ENCODE measurements around the gene GLI3. TPM values are rescaled to one million over a fixed set of nuclear protein-coding genes. Genes with fewer than 3 reads are reported as not detected.

Gene GLI3
- total and polyA plus RNA-seq, 2 of the 8 experiments (the other 6 are each of a cell fraction or from before 2014, with no cell fraction given) = 8.0 to 31.1 TPM

GRCh38 chr7:42093349-42093905 is 143.6 kb downstream of the GLI3 start:
- Histone ChIP-seq H2BK15ac (ENCODE audit: low read length) (no peak overlapping the region), H3K23ac (ENCODE audit: insufficient read length) (no peak overlapping the region), H3K14ac (ENCODE audit: insufficient read length) (no peak overlapping the region), H3K56ac (replicated peaks; ENCODE audit: insufficient read length, low read depth, low read length) (no peak overlapping the region), H2BK120ac (replicated peaks; ENCODE audit: low read depth, low read length) (no peak overlapping the region), H2BK5ac (ENCODE audit: low read depth, low read length) (no peak overlapping the region), H3K23me2 (ENCODE audit: low read depth, low read length) (no peaks in the 10 kb centered on the region; the same call in 1 of the 2 replicates), H3K4ac (replicated peaks; ENCODE audit: insufficient read length, low read depth, low read length) (no peak overlapping the region), H4K20me1 (replicated peaks in 1 of 2; ENCODE audit: control insufficient read depth in 1 of 2, insufficient read depth in 2 of 2, low read length in 2 of 2) (peaks cover 38 to 50% of the 10 kb centered on the region in 2 experiments), H4K5ac (ENCODE audit: insufficient read length, low read depth, low read length) (no peak overlapping the region), H2AFZ (ENCODE audit: low read length) (no peak overlapping the region), H3K36me3 (ENCODE audit: control insufficient read depth in 2 of 4, insufficient read depth in 4 of 4, low read length in 3 of 4) (no peaks in the 10 kb centered on the region), H3K79me1 (ENCODE audit: low read depth, low read length) (peaks cover 3% of the 10 kb centered on the region; the same call in 1 of the 2 replicates), H3K4me1 (replicated peaks in 1 of 4; ENCODE audit: control insufficient read depth in 3 of 4, insufficient read depth in 4 of 4, low read length in 3 of 4) (peaks cover 9 to 22% (median 16%) of the 10 kb centered on the region in 4 experiments), H3K27me3 (replicated peaks in 1 of 4; ENCODE audit: control insufficient read depth in 3 of 4, extremely low read depth in 1 of 4, insufficient read depth in 3 of 4, low read length in 3 of 4) (peaks cover 51 to 78% (median 69%) of the 10 kb centered on the region in 4 experiments), H3K4me2 (ENCODE audit: insufficient read depth in 1 of 2, low read depth in 2 of 2, low read length in 2 of 2) (no peak overlapping the region), H3K9ac (replicated peaks in 1 of 4; ENCODE audit: extremely low read depth in 1 of 4, low read depth in 3 of 4, low read length in 3 of 4) (no peak overlapping the region), H2BK12ac (ENCODE audit: low read depth, low read length) (no peak overlapping the region), H3K4me3 (ENCODE audit: extremely low read depth in 1 of 4, insufficient read depth in 2 of 4, low read depth in 3 of 4, low read length in 4 of 4) (no peak overlapping the region), H2AK5ac (ENCODE audit: low read depth, low read length) (no peak overlapping the region), H2BK20ac (ENCODE audit: low read length) (no peak overlapping the region), H4K8ac (ENCODE audit: extremely low read depth, insufficient read depth, low read length) (no peak overlapping the region), H3K79me2 (ENCODE audit: control insufficient read depth in 1 of 2, insufficient read depth in 2 of 2, low read length in 2 of 2) (peaks cover 0 to 10% of the 10 kb centered on the region in 2 experiments; a peak in 1 of 4 replicates), H3K9me3 (ENCODE audit: insufficient read depth in 2 of 2, low read depth in 1 of 2, low read length in 1 of 2) (no peaks in the 10 kb centered on the region), H4K91ac (replicated peaks; ENCODE audit: insufficient read length, low read length) (no peak overlapping the region), H3K18ac (ENCODE audit: extremely low read depth, low read length) (no peak overlapping the region), H3K27ac (ENCODE audit: low read depth, low read length) (no peak overlapping the region)
- ChIA-PET CTCF (ENCODE audit: partially characterized antibody) (interaction anchor here (0.7 to 1.0 kb wide), 2 partner anchors 46 to 731 kb away, joined by 3 read pairs; no protein-coding TSS in a partner anchor), POLR2A (ENCODE audit: partially characterized antibody) (interaction anchor here (1.0 kb wide), 1 partner anchor 9 kb away, joined by 3 read pairs; no protein-coding TSS in a partner anchor)
- no peak for FAIRE-seq
- 94% methylated on average over 2 of the region's 2 CpGs; no CpG with 5 or more reads in 1 of the 2 experiments for WGBS, 2 experiments (ENCODE audit: extremely low coverage in 1 of 2, insufficient coverage in 1 of 2, insufficient read length in 1 of 2, insufficient replicate concordance in 2 of 2, low coverage in 1 of 2, low lambda C conversion rate in 2 of 2, missing lambda C conversion rate in 1 of 2)
- no peak for DNase-seq (ENCODE audit: low read depth in 1 of 2, low spot score in 2 of 2)
- no peak for TF ChIP-seq MAX (IDR thresholded peaks at IDR 0.05)
- TF ChIP-seq TCF12 (IDR thresholded peaks at IDR 0.05; ENCODE audit: low read depth, low read length) = no peak
- TF ChIP-seq RFX5 (IDR thresholded peaks at IDR 0.05; ENCODE audit: borderline replicate concordance, low read depth, low read length) = no peak
